GM18951 (cell line): ENCODE measurements around the gene NR4A2.

Experiments used
- POLR2A ChIP-seq: IDR thresholded peaks from 4 replicates; pipeline ENCODE4 v1.6.1; 2011; ENCODE audit warnings: mild to moderate bottlenecking; ENCODE audit not compliant: insufficient read length, insufficient read depth; ENCODE audit errors: extremely low read depth
- in situ Hi-C: fragments of 300-500 bp; cut with MboI; formaldehyde crosslinking; loops from one replicate; pipeline ENCODE4 v1.12.0; 2022; ENCODE audit warnings: low sequenced_read_pairs, mixed read lengths, inconsistent platforms; ENCODE audit not compliant: unreplicated experiment

Gene NR4A2

DNA sequence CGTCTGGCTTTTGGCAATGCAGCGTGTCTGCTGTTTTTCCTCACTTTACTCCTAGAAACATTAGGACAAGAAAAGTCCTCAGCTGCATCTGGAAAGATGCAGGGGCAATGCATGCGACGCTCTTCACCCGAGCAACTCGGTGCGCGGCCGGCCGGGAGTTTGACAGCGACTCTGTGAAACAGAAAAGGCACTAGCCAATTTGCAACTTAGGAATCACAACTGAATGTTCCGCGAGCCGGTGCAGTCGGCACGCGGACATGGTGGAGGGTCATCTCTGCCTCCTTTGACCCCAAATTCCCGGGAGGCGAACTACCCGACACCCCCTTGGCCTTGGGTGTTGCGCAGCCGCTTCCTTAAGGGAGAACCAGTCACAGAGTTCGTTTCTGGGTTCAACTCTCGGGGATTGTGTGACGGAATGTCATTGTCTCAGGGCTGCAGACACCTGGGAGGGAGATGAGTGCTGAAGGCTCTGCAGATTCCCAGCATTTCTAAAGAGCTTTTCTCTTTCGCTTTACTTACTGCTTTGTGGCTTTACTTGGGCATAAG lies 9.8 kb downstream of the NR4A2 start:
- in situ Hi-C loops, result loop anchor here (25.0 kb wide), 1 partner anchor 935 kb away; no protein-coding TSS in a partner anchor
- no peak for TF ChIP-seq POLR2A

DNA sequence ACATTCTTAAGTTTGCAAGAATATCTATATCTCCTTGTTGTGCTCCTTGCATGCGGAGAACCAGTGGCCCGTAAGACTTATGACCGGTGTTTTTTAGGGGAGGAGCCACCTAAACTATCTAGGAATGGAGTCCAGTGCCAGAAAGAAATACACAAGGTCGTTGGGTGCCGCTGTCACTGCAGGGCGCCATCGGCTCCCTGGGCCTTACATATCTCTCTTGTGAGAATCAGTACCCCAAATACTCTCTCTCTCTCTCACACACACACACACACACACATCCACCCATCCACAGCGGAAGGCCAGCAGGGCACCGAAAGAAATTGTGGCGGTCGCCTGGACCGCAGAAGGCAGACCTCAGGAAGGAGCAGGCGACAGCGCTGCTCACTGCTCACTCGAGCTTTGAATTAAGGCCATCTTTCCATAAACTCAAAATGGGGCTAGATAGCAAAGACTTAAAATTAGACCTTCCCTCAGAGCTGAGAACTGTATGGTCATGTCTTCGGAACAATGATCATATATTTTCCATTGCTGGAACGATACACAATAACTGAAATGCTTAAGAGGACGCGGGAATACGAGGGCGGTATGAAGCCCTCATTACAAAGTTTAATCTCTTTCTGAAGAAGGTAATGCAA lies 10.4 kb downstream of the NR4A2 start:
- in situ Hi-C loops, result loop anchor here (25.0 kb wide), 1 partner anchor 935 kb away; no protein-coding TSS in a partner anchor
- no peak for TF ChIP-seq POLR2A

DNA sequence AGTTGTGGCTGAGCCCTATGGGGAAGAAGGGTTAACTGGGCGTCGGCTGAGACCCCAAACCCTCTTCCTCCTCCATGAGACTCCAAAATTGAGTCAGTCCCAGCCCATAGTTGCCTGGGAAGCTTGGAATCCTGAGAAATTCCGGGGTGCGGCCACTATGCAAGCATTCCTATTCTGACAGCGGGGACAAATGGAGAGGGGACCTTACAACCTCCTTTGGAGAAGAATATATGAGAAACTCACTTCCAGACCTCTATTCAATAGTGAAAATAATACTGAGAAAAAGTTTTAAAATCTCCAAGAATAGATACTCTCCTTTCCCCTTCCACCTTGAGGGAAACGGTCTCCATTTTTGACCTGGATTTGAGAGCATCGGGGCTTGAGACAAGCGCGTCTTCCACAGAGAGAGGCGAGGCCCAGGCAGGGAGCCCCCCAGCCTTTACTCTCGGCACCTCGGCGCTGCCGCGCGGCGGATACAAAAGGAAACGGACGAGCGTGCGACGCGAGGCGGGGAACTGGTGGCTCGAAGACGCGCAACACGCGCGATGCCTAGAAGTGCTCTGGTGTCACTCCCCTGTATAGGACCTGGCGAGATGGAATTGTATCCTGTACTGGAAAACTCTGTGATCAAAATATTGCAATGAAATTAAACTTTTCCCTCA lies 11.1 kb downstream of the NR4A2 start:
- no peak for TF ChIP-seq POLR2A
- in situ Hi-C loops, result loop anchor here (25.0 kb wide), 1 partner anchor 934 kb away; no protein-coding TSS in a partner anchor

DNA sequence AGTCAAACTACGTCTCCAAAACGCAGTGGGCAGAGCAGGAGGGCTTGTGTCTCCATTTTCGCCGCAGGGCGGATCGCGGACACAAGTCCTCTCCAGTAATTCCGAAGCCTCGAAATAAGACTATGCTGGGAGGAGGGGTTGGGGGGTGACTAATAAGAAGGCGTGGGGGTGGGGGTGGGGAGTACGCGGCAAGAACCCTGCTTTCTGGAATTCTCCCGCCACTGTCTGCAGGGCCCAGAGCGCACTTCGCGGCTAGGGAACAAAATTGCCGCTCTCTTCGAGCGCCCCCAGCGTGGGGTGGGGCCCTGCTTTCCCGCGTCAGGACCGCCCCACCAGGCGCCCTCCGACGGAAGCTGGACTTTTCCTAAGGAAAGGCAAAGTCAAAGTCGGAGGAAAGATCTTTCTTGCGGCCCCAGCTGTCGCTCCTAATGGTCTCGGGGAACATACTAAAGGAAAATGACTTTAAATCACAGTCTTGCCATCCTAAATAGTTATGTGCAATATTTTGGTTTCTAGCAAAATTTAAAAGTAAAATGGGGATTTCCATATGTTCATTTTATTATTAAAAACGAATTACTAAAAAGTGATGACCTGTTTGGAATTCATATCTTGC lies 11.9 kb downstream of the NR4A2 start:
- in situ Hi-C loops, result loop anchor here (25.0 kb wide), 1 partner anchor 933 kb away; no protein-coding TSS in a partner anchor
- no peak for TF ChIP-seq POLR2A

DNA sequence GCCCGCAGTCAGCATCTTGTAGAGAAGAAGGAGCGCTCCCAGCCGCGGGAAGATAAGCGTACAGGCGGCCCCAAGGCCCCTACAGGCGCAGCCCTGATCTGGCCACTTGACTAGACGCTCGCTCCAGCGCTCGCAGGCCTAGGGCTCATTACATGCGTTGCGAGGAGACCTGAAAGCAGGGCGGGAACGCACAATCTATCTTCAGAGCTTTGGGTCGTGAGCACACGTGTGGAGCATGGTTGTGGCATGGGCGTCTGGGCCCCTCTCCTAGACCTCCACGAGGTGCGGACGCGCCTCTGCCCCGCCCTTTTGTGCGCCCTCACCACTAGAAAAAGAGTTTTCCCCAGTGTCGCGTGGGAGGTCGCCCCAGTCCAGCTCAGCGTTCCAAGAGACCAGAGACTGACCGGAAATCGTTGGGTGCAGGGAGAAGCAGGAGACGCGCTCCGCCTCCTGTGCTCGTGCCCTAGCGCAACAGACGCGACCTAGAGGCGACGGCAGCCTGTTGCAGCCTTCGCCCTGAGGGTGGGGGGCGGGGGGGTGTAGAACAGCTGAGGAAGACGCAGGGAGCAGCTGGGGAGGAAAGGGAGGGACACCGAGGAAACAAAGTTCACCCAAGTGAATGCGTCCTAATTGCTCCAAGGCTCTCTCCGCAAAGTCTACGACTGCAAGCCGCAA lies 12.6 kb downstream of the NR4A2 start:
- no peak for TF ChIP-seq POLR2A

DNA sequence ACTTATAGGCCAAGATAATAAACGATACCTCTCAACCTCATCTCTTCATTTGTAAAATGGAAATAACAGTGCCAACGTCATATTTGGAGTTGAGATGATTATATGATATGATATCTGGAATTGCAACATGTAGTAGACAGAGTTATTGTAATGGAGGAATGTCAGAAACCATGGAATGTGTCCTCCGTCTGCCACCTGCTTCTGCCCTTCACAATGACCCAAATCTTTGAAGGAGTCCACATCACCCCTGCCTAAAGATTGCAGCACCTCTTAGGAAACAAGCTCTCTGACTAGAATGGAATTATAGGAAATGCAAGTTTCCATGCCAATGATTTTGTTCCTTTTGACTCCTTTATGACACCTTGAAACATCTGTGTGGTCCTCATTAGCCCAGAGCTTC lies 14.9 kb downstream of the NR4A2 start:
- in situ Hi-C loops, result loop anchor here (25.0 kb wide), 1 partner anchor 930 kb away; no protein-coding TSS in a partner anchor
- no peak for TF ChIP-seq POLR2A

More for the DNA sequence above, 12.6 kb downstream of the NR4A2 start:
- in situ Hi-C loops, result loop anchor here (25.0 kb wide), 1 partner anchor 933 kb away; no protein-coding TSS in a partner anchor

DNA sequence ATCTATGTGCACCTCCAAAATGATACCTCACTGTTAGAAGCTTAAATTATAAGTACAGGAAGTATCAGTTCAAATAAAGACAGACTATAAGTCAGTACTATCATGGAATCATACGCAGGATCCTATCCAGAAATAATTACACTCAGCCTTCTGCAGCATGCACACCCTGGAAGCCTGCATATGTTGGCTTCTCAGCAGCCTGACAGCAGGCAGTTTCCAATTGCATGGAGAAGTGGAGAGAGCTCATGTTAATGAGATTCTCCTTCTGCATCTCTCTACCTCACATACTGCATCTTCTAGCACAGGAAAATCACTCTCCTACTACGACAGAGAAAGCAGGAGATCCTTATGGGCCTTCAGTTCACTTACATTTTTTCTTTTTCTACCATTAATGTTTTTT lies 20.5 kb downstream of the NR4A2 start:
- no peak for TF ChIP-seq POLR2A
- in situ Hi-C loops, result loop anchor here (25.0 kb wide), 1 partner anchor 925 kb away; no protein-coding TSS in a partner anchor

DNA sequence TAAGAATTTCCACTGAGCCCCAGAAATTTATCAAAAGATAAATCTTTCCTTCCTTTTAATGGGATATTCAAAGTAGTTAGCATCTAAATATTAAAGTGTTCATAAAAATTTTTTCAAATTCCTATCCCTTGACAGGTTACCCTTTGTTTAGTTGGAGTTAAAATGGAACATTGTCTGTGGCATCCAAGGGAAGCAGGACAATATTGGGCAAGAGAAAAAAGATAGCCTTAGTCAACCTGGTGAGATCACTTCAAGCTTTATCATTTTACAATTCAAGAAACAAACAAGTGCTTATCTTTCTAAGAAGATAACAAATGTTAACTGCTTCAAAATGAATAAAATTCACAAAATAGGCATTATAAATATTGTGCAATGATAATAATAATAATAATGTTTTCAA lies 21.7 kb downstream of the NR4A2 start:
- TF ChIP-seq POLR2A, result no peak
- in situ Hi-C loops, result loop anchor here (25.0 kb wide), 1 partner anchor 923 kb away; no protein-coding TSS in a partner anchor

DNA sequence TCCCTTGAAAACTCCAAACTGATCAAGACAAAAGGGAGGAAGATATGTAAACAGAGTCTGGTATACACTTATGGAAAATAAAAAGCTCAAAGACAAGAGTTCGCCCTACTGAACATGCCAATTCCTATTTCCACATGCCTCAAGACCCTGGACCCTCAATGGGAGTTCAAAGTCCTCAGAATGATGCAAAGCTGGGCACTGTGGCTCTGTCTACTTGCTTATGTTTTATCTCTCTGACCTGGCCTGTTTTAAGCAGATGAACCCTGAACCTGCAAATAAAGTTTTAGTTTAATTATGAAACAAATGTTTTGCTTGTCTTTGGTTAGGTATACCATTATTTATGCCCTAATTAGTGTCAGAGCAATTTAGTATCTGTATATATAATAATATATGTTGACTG lies 22.6 kb downstream of the NR4A2 start:
- in situ Hi-C loops, result loop anchor here (25.0 kb wide), 1 partner anchor 923 kb away; no protein-coding TSS in a partner anchor
- TF ChIP-seq POLR2A, result no peak

DNA sequence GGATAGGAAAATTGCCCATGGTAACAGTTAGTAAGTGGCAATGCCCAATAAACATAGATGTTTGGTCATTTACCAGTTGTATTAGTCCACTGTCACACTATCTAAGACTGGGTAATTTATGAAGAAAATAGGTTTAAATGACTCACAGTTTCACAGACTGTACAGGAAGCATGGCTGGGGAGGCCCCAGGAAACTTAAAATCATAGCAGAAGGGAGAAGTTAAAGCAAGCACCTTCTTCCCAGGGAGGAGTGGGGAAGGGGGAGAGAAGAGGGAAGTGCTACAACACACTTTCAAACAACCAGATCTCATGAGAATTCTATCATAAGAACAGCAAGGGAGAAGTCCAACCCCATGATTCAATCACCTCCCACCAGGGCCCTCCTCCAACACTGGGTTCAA lies 23.4 kb downstream of the NR4A2 start:
- no peak for TF ChIP-seq POLR2A
- in situ Hi-C loops, result loop anchor here (25.0 kb wide), 1 partner anchor 922 kb away; no protein-coding TSS in a partner anchor

DNA sequence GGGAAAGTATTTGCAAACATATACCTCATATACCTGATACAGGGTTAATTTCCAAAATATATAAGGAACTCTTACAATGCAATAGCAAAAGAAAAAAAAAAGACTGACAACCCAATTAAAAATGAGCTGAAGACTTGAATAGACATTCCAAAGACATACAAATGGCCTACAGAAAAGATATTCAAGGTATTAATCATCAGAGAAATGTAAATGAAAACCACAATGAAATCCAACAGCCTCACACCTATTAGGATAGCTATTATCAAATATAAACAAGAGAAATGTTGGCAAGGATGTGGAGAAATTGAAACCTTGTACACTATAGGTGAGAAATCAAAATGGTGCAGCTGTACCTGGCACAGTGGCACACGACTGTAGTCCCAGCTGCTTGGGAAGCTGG lies 25.7 kb downstream of the NR4A2 start:
- TF ChIP-seq POLR2A, result no peak
- in situ Hi-C loops, result loop anchor here (25.0 kb wide), 1 partner anchor 920 kb away; no protein-coding TSS in a partner anchor

DNA sequence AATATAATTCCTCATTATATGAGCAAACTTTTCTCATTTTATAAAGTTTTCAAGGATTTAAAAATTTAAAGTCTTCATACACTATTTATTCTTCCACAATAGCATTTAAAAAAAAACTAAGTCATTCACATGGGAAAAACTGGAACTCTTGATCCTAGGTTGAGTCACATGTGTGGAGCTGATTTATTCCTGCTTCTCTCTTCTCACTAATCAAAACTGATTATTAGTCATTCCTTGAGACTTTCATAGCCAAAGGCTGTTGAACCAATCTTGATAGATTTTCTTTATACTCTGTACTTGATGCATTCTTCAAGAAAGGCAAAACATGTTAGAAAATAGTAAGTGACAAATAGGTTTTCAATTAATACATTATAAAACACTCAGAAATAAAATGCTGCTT lies 27.4 kb downstream of the NR4A2 start:
- no peak for TF ChIP-seq POLR2A
- in situ Hi-C loops, result loop anchor here (25.0 kb wide), 1 partner anchor 918 kb away; no protein-coding TSS in a partner anchor
